GM06990 (cell line): ENCODE measurements around the gene FERMT2.
"Not testable (repeated sequence)": the region's sequence is repeated elsewhere in the genome, so short reads cannot be mapped to it uniquely, and the experiment has no call there.

Experiments used
- DNase-seq: peaks from one replicate; pipeline ENCODE4 v3.0.0-alpha.2; 2011; ENCODE audit not compliant: insufficient read length; ENCODE audit errors: extremely low read depth
- H3K27me3 ChIP-seq: replicated peaks from 2 replicates; pipeline ENCODE4 v1.6.0; 2011; ENCODE audit warnings: low read length; ENCODE audit not compliant: control insufficient read depth, insufficient read depth
- H3K36me3 ChIP-seq: 2 replicates; pipeline ENCODE4 v1.5.1; 2011; ENCODE audit warnings: low read length; ENCODE audit not compliant: control insufficient read depth, insufficient read depth
- H3K4me3 ChIP-seq: replicated peaks from 2 replicates; pipeline ENCODE4 v1.5.1; 2011; ENCODE audit warnings: low read depth, mild to moderate bottlenecking, control low read depth, low read length
- TF ChIP-seq, protein P1 (sequence below): IDR thresholded peaks from 2 replicates; pipeline ENCODE4 v1.5.1; 2011; ENCODE audit warnings: low read length, control low read depth, mild to moderate bottlenecking, inconsistent platforms; ENCODE audit not compliant: insufficient read depth, poor library complexity, severe bottlenecking

Gene FERMT2

GRCh38 chr14:52923902-52924575 lies 26.8 kb downstream of the FERMT2 start:
- Histone ChIP-seq H3K27me3 (no peaks in the 10 kb centered on the region), H3K4me3 (no peak overlapping the region), H3K36me3 (no peaks in the 10 kb centered on the region)
- DNase-seq: peak; percentile 13
- TF ChIP-seq, protein P1, sequence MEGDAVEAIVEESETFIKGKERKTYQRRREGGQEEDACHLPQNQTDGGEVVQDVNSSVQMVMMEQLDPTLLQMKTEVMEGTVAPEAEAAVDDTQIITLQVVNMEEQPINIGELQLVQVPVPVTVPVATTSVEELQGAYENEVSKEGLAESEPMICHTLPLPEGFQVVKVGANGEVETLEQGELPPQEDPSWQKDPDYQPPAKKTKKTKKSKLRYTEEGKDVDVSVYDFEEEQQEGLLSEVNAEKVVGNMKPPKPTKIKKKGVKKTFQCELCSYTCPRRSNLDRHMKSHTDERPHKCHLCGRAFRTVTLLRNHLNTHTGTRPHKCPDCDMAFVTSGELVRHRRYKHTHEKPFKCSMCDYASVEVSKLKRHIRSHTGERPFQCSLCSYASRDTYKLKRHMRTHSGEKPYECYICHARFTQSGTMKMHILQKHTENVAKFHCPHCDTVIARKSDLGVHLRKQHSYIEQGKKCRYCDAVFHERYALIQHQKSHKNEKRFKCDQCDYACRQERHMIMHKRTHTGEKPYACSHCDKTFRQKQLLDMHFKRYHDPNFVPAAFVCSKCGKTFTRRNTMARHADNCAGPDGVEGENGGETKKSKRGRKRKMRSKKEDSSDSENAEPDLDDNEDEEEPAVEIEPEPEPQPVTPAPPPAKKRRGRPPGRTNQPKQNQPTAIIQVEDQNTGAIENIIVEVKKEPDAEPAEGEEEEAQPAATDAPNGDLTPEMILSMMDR: peak; percentile 36

GRCh38 chr14:52922656-52923055 lies 28.2 kb downstream of the FERMT2 start:
- Histone ChIP-seq H3K27me3 (no peaks in the 10 kb centered on the region), H3K4me3 (no peak overlapping the region), H3K36me3 (no peaks in the 10 kb centered on the region)
- DNase-seq: no peak
- TF ChIP-seq, protein P1: no peak

DNA sequence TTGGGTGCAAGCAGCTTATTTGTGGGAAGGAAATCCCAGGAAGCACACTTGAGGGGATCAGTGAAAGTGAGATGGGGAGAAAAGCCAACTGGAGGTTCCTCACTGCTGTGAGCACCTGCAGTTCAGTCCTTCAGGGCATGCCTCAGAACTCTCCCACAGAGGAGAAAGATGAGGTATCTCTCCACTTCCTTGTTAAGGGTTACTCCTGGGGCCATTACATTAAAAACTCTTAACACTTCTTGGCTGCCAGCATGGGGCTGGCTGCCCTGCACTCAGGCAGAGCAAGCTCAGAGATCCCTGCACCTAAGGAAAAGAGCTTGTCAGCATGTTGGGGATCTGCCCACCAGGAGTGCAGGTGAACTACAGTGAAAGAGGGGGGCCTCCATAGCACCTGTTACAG lies 28.8 kb downstream of the FERMT2 start:
- no peaks in the 10 kb centered on the region for H3K36me3 ChIP-seq
- H3K4me3 ChIP-seq: no peak overlapping the region
- TF ChIP-seq, protein P1: no peak
- H3K27me3 ChIP-seq: no peaks in the 10 kb centered on the region
- no peak for DNase-seq

DNA sequence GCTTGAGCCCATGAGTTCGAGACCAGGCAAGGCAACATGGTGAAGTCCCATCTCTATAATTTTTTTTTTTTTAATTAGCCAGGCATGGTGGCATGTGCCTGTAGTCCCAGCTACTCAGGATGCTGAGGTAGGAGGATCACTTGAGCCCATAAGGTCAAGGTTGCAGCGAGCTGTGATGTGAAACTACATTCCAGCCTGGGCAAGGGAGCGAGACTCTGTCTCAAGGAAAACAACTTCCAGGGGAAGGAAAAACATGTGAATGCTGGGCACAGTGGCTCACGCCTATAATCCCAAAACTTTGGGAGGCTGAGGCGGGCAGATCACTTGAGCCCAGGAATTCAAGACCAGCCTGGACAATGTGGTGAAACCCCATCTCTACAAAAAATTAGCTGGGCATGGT lies 30.4 kb downstream of the FERMT2 start:
- H3K27me3 ChIP-seq, DNase-seq, H3K36me3 ChIP-seq, H3K4me3 ChIP-seq: not testable (repeated sequence)

DNA sequence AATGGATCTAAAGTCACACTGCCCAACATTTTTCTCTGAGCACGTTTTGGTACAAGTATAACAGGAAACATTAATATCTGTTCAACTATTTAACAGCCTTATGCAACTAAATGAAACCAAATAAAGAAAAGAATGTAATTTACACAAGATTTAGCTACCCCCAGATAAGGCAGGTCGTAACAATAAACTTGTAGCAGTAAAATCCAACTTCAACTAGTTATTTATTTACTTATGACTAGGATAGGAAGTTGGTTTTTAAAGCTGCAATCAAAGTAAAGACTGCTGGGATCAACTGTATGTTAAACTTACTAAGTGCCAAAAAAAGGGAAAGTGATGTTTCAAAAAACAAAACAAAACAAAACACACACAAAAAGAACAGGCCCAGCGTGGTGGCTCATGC lies 30.9 kb downstream of the FERMT2 start:
- no peak for DNase-seq
- H3K36me3 ChIP-seq: no peaks in the 10 kb centered on the region
- TF ChIP-seq, protein P1: no peak
- H3K4me3 ChIP-seq: no peak overlapping the region
- no peaks in the 10 kb centered on the region for H3K27me3 ChIP-seq

DNA sequence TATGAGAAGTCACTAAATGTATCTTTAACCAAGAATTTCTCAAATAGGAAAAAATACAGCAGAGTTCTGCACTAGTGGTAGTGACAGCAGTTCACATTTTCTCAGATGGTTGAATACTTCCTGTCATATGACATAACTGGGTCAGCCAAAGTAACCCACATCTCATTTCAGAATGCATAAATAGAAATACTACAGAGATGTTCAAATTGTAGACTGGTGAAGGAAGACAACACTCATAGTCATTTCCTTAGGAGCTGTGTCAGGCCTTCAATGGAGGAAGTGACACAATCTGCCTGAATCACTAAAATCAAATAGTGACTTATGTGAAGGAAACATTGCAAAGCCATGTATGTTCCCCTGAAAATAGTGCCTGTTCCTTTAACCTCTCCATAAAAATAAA lies 32.4 kb downstream of the FERMT2 start:
- Histone ChIP-seq H3K4me3 (no peak overlapping the region), H3K36me3 (no peaks in the 10 kb centered on the region), H3K27me3 (no peaks in the 10 kb centered on the region)
- DNase-seq: peak; percentile 71
- TF ChIP-seq, protein P1: no peak
